ENCODE data around the gene EMILIN1. TPM values are rescaled to one million over a fixed set of nuclear protein-coding genes. Genes with fewer than 3 reads are reported as not detected.

The EMILIN1 gene
- polyA plus RNA-seq, 1 of the 3 experiments (the other 2 are of a cell fraction): 286 TPM

DNA sequence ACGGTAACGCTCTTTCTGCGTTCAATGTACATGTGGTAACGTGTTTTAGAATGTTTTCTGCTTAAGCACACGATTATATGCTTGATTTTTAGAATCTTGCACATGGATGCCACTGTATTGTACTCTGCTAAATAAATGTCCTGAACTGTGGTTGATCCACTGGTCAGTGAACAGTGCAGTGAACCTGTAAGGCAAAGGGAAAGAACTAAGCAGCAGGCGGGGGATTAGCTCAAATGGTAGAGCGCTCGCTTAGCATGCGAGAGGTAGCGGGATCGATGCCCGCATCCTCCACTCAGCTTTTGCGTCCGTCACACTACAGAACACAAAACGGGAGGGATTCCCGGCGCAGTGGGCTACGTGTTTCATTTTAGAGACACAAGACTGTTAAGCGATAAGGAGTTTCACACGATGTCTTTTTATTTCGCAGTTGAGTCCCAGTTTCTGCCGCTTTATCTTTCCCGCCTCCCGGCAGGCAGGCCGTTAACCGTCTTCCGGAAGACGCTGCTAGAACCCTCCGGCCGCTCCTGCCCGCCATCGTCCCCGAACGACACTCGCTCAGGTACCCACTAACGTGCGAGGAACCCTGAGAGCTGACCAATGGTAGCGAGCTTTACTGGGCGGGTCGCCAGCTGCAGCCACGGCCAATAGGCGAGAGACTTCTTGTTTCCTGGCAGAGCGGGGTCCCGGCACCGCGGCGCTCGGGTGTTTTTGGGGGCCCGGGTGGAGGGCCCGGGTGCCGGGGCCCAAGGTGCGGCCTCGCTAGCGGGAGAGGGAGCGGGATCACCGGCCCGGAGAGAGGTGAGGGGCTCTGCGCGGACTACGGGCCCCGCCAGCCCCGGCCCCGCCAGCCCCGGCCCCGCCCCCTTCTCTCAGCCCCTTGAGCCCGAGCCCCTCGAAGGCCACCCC, 27.2 kb upstream of the EMILIN1 start, which contains the start of gene AGBL5 (continued):
- TF ChIP-seq EZH2phosphoT487 (IDR thresholded peaks at IDR 0.05; ENCODE audit: borderline replicate concordance, low read depth): no peak
- 0 out of 4 replicates have a peak, but pooled peaks of 1 of the 2 experiments have one; percentile 14 for TF ChIP-seq EP300 (IDR thresholded peaks at IDR 0.05; ENCODE audit: borderline replicate concordance in 1 of 2, low read depth in 1 of 2, low read length in 1 of 2)
- TF ChIP-seq TCF12 (IDR thresholded peaks at IDR 0.05): peak; percentile 22; the same call in 1 of the 2 replicates
- no peak for TF ChIP-seq TAF1 (IDR thresholded peaks at IDR 0.05; ENCODE audit: borderline replicate concordance, low read depth, low read length)
- peak; percentile 63 for TF ChIP-seq IRF3 (IDR thresholded peaks at IDR 0.05; ENCODE audit: low read depth, low read length)
- TF ChIP-seq FOXJ3 (CRISPR knock-in tag; IDR thresholded peaks at IDR 0.05): peak; percentile 62; the same call in 1 of the 2 replicates
- TF ChIP-seq NRF1 (IDR thresholded peaks at IDR 0.05; ENCODE audit: low read depth, low read length): no peak
- peak; percentile 54 for TF ChIP-seq ZBTB33 (IDR thresholded peaks at IDR 0.05; ENCODE audit: borderline replicate concordance, low read depth)
- TF ChIP-seq NFIC (IDR thresholded peaks at IDR 0.05; ENCODE audit: borderline replicate concordance): no peak
- no peak for TF ChIP-seq SMC3 (IDR thresholded peaks at IDR 0.05; ENCODE audit: low read depth, low read length)

- CTCF ChIA-PET: interaction anchor here (0.7 to 13.5 kb wide), 11 partner anchors 8 to 251 kb away, joined by 3 to 216 read pairs (median 6); partner anchors contain the start of genes EMILIN1, KHK and OST4
- Histone ChIP-seq H3K4me3 (ENCODE audit: low read depth in 2 of 2, low read length in 1 of 2) (peak overlapping the region; percentile 86 to 89), H3K4me1 (ENCODE audit: control insufficient read depth in 1 of 2, insufficient read depth in 2 of 2, low read depth in 1 of 2, low read length in 1 of 2) (peaks cover 10 to 15% of the 10 kb centered on the region in 2 experiments; a peak in 2 of 4 replicates), H2AFZ (ENCODE audit: low read depth) (peak overlapping the region; percentile 71), H3K27ac (ENCODE audit: low read depth in 2 of 2, low read length in 1 of 2) (peak overlapping the region in 1 of 2 experiments; percentile 98; a peak in 3 of 4 replicates), H3K36me3 (replicated peaks in 1 of 2; ENCODE audit: control insufficient read depth in 1 of 2, insufficient read depth in 2 of 2, low read length in 1 of 2) (peaks cover 13 to 37% of the 10 kb centered on the region in 2 experiments), H3K27me3 (ENCODE audit: insufficient read depth) (no peaks in the 10 kb centered on the region), H3K4me2 (peak overlapping the region; percentile 98), H3F3A (replicated peaks; ENCODE audit: insufficient read depth) (peaks cover 32% of the 10 kb centered on the region), H3K9ac (peak overlapping the region; percentile 76), H3K79me2 (ENCODE audit: insufficient read depth) (no peaks in the 10 kb centered on the region), H4K20me1 (ENCODE audit: insufficient read depth) (no peaks in the 10 kb centered on the region), H3K9me3 (no peaks in the 10 kb centered on the region), H3K9me2 (no peaks in the 10 kb centered on the region)
- peak; percentile 67 for DNase-seq
- POLR2A ChIA-PET: interaction anchor here (0.6 to 4.8 kb wide), 14 partner anchors 8 to 90 kb away, joined by 3 to 80 read pairs (median 12); partner anchors contain the start of genes EMILIN1, KHK, OST4 and TMEM214
- 12% methylated on average over 17 of the region's 24 CpGs for WGBS (ENCODE audit: low lambda C conversion rate)
- TF ChIP-seq FOSL2 (IDR thresholded peaks at IDR 0.05; ENCODE audit: borderline replicate concordance, low read depth): no peak
- TF ChIP-seq RFX5 (IDR thresholded peaks at IDR 0.05; ENCODE audit: low read length): no peak
- no peak for TF ChIP-seq GABPA (IDR thresholded peaks at IDR 0.05; ENCODE audit: low read depth)
- no peak for TF ChIP-seq SIN3A (IDR thresholded peaks at IDR 0.05; ENCODE audit: borderline replicate concordance, low read depth, low read length)
- TF ChIP-seq JUND (IDR thresholded peaks at IDR 0.05): no peak
- no peak for TF ChIP-seq TAF1 (IDR thresholded peaks at IDR 0.05; ENCODE audit: borderline replicate concordance, low read depth, low read length)
- no peak for TF ChIP-seq MAX (IDR thresholded peaks at IDR 0.05; ENCODE audit: low read depth)
- no peak for TF ChIP-seq GATA2 (CRISPR knock-in tag; IDR thresholded peaks at IDR 0.05)
- TF ChIP-seq ELF1 (IDR thresholded peaks at IDR 0.05): no peak
- TF ChIP-seq TEAD4 (IDR thresholded peaks at IDR 0.05; ENCODE audit: borderline replicate concordance, insufficient read depth): no peak
- TF ChIP-seq FOXM1 (IDR thresholded peaks at IDR 0.05; ENCODE audit: low read depth): no peak
- no peak for TF ChIP-seq USF1 (IDR thresholded peaks at IDR 0.05; ENCODE audit: borderline replicate concordance, low read depth)
- TF ChIP-seq NRF1 (IDR thresholded peaks at IDR 0.05; ENCODE audit: low read depth, low read length): no peak
- no peak for TF ChIP-seq ZBTB33 (IDR thresholded peaks at IDR 0.05; ENCODE audit: borderline replicate concordance, low read depth)
These were observed 26.3 kb upstream of the EMILIN1 start for GRCh38 chr2:27051902-27052645.

Measured in SK-N-SH (cell line).